Cardiac fibroblast (primary cell): ENCODE data around the gene DBF4B.

ENCODE experiments used
- DNase-seq, 2 donors: peaks; one replicate each; pipeline versions ENCODE4 v3.0.0 to v3.0.0-alpha.2; 2010; ENCODE audit warnings: low read depth in 2 of 2
- H3K4me3 ChIP-seq, 2 donors: replicated peaks in 1 of 2; 1 replicate in 1 of 2; 2 replicates in 1 of 2; pipeline ENCODE4 v1.5.1; 2011; ENCODE audit warnings: low read depth in 2 of 2, low read length in 2 of 2, mild to moderate bottlenecking in 2 of 2, moderate library complexity in 1 of 2
- TF ChIP-seq, protein P1 (sequence below): IDR thresholded peaks from one replicate; pipeline ENCODE4 v1.5.1; 2011; ENCODE audit warnings: low read depth, mild to moderate bottlenecking, low read length, inconsistent platforms

DBF4B gene

DNA sequence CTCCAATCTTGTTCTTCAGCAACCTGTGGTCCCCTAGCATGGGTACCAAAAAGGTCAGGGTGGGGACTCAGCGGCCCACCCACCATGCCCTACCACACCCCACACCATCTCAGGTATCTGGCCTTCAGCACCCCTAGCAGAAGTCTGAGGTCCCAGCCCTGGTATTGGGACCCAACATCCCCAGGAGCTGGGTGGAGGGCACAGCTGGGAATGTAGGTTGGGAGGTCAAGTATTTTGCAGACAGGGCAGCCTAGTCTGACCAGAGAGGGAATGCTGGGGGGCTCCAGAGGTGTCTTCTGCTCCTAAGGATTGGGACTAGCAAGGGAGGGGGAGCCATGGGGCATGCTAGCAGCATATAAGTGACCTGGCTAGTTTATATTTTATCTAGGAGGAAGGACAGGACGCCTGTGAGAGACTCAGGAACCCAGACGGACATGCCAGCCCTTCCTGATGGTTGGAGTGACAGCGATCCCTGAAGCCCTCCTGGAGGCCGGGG, 49.5 kb downstream of the DBF4B start:
- H3K4me3 ChIP-seq: no peak overlapping the region
- TF ChIP-seq, protein P1, sequence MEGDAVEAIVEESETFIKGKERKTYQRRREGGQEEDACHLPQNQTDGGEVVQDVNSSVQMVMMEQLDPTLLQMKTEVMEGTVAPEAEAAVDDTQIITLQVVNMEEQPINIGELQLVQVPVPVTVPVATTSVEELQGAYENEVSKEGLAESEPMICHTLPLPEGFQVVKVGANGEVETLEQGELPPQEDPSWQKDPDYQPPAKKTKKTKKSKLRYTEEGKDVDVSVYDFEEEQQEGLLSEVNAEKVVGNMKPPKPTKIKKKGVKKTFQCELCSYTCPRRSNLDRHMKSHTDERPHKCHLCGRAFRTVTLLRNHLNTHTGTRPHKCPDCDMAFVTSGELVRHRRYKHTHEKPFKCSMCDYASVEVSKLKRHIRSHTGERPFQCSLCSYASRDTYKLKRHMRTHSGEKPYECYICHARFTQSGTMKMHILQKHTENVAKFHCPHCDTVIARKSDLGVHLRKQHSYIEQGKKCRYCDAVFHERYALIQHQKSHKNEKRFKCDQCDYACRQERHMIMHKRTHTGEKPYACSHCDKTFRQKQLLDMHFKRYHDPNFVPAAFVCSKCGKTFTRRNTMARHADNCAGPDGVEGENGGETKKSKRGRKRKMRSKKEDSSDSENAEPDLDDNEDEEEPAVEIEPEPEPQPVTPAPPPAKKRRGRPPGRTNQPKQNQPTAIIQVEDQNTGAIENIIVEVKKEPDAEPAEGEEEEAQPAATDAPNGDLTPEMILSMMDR: no peak
- no peak for DNase-seq

DNA sequence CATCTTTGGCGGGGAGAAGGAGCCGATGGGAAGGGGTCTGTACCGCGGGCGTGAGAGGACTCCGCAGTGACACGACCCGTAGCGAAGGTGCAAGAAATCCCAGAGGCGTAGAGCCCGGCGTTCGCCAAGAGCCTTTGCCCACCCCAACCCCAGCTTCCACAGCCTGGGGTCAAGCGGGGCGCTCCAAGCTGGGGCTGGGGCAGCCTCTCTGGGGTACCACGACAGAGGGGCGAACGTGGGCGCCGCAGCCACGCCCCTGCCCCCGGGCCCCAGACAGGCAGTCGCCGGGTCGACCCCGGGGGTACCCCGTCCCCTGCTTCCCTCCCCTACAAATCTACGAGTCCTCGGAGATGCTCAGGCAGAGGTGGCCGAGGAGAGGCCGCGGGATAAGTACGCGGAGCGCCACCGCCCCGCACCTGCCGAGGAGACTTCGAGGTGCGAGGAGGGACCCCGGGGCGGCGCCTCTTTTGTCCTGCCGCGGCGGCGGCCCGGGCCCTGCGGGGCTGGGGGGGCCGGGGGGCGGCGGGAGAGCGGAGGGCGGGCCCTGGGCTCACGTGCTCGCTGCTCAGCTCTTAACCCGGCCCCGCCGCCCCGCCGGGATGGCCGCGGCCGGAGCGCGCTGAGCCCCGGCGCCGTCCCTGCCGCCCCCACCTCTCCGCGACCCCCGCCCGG, 50.1 kb downstream of the DBF4B start, which contains the start of gene ADAM11:
TSS of gene ADAM11 (plus strand) at position 575 of the 672 bp plus-strand sequence. CDS start 212 bp downstream, outside the sequence.
- peak within 1 kb of the TSS; percentile 34 to 38 for H3K4me3 ChIP-seq
- TF ChIP-seq, protein P1: no peak
- no peak for DNase-seq

DNA sequence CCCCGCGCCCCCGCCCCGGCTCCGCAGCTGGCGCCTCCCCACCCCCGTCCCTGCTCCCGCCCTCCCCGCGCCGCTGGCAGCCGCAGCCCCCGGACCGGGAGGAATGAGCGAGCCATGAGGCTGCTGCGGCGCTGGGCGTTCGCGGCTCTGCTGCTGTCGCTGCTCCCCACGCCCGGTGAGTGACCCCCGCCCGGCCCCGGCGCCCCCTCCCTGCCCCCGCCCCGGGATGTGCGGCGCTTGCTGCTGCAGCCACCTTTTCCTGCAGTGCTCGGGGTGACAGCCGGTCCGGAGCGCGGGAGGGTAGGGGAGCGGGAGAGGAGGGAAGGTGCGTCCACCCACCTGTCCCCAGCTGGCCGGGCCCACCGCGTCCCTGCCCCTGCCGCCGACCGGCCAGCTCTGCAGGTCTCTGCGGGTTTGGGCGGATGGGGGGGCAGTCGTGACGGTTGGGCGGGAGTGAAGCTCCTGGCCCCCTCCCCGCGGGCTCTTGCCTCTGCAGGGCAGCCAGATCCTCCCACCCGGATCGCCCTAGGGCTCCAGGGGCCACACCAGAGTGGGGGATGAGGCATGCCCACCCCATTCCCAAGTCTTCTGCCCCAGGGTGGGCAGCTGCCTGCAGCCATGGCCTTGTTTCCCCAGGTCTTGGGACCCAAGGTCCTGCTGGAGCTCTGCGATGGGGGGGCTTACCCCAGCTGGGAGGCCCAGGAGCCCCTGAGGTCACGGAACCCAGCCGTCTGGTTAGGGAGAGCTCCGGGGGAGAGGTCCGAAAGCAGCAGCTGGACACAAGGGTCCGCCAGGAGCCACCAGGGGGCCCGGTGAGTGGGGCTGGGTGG, 50.8 kb downstream of the DBF4B start:
- no peak for DNase-seq
- TF ChIP-seq, protein P1: no peak
- peak overlapping the region; percentile 34 to 38 for H3K4me3 ChIP-seq

DNA sequence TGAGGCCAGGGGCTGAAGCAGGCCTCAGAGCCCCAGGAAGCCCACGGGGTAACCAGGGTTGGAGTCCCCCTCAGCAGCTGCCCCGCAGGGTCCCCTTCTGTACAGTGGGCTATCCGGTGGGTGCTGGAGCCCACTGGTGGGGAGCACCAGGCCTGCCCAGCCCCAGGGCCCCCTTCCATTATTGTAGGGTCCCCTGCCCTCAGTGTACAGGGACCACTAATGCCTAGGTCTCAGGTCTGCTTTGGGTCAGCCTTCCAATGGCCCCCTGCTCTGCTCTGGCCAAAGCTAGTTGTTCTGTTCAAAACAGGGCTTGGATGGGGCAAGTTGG, 51.4 kb downstream of the DBF4B start:
- TF ChIP-seq, protein P1: no peak
- H3K4me3 ChIP-seq: no peak overlapping the region
- no peak for DNase-seq

DNA sequence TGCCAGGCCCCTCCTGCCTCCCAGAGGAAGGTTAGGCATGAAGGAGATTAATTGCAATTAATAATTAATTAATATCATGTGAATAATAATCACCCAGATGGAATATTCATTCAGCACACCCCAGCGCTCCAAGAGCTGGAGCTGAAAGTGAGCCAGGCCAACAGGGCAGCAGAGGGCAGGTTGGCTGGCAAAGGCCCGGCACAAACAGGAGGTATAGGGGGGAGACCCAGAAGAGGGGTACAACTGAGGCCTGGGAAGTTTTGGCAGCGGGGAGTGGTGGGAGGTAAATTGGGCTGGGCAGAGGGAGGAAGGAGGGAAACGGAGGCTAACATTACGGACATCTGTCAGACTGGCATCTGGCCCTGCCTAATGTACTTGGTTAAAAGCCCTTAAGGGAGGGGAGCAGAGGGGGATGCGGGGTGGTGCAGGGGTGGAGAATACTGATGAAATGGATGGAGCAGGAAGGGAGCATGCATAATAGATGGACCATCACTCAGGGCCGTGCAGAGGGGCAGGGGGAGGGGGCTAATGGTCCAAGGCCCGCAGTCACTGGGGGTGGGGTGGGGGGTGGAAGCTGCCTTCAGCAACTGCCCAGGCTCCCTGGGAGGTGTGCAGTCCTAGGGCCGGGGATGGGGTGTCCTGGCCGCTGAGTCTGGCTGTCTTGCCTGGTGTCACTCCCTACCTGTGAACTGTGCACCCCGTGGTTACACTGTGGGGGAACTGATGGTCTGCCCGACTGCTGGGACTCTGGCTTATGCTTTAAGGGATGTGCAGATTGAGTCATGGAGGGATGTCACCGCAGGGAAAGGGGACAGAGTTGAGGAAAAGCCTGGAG, 52.2 kb downstream of the DBF4B start:
- H3K4me3 ChIP-seq: no peak overlapping the region
- no peak for DNase-seq
- TF ChIP-seq, protein P1: no peak
